Skin epidermis (tissue), 12 donors: Measurements from ENCODE around the gene VWA7.
"Not testable (repeated sequence)": the region's sequence is repeated elsewhere in the genome, so short reads cannot be mapped to it uniquely, and the experiment has no call there.

ENCODE experiments used
- H3K27ac ChIP-seq, 21 experiments: fragments of 200-600 bp; sonication (generic) in 11 of 21; one replicate each; pipeline ENCODE4 v1.5.0; 2020; ENCODE audit warnings: mild to moderate bottlenecking in 3 of 21, inconsistent platforms in 2 of 21, moderate library complexity in 2 of 21
- H3K4me3 ChIP-seq, 7 experiments: fragments of 200-600 bp; sonication (generic) in 2 of 7; one replicate each; pipeline ENCODE4 v1.5.0; 2020; ENCODE audit warnings: inconsistent platforms in 2 of 7, mild to moderate bottlenecking in 2 of 7, moderate library complexity in 1 of 7

VWA7 gene

DNA sequence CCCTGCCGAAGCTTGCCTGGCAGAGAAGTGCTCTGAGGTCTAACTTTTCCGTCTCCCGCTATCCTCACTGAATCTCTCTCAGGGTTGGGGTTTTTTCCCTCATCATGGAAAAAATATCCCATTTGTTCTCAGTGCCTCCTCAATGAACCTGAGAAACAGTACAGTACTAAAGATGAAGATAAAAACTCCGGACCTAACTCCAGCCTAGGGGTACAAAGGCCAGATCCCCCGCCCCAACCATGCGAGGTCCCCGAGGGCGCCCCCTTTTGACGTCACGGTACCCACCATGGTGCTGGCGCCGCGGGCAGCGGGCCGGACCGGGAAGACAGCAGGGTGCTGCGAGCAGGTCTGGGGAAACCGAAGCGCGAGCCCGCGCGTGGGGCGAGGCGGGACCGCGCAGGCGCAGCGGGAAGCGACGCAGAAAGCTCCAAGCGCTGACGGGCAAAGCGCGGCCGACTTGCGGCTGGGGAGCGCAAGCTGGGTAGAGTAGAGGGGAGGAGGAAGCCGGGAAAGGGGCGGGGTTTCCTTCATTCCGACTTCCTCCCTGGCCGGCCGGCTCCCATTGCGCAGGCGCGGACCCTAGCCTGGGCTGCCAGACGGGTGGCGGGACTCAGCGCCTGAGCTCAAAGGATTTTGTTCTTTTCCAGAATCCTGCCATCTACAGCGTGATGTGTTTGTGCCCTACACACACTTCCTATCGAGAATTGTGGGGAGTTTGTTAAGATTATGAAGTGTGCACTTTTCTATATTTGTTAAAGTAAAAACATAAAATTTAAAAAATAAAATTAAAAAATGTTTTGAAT is 29.5 kb upstream of the VWA7 start, which contains the start of gene LSM2:
LSM2 (minus strand) TSS at position 497 of the 803 bp plus-strand sequence; CDS start at position 288, 209 bp downstream.
- Histone ChIP-seq H3K4me3 (peak within 1 kb of the TSS; percentile 45 to 62 (median 55)), H3K27ac (peak within 1 kb of the TSS in 20 of 21 experiments; percentile 78 to 93 (median 91))

DNA sequence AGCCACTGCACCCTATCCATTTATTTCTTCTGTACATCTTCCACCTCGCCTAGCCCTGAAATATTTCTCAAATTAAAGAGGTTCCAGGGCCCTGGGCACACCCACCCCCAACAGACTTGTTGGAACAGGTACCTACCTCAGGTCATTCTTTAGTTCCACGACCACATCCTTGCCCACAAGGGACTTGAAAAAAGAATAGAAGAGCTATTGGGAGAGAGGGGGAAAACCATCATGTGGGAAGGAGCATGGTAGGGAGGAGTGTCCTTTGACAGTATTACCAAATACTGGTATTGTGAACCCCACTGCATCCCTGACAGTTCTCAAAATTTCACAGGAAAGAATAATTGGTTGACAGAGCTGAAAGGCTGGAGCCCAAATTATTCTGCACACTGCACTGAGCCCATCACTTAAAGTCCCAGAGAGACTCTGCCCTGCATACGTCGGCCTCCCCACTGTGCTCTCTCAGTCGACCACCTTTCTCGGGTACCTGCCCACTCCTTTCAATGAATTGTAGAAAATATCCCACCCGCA is 28.9 kb upstream of the VWA7 start:
- H3K4me3 ChIP-seq, result peak overlapping the region; percentile 45 to 62 (median 55)

DNA sequence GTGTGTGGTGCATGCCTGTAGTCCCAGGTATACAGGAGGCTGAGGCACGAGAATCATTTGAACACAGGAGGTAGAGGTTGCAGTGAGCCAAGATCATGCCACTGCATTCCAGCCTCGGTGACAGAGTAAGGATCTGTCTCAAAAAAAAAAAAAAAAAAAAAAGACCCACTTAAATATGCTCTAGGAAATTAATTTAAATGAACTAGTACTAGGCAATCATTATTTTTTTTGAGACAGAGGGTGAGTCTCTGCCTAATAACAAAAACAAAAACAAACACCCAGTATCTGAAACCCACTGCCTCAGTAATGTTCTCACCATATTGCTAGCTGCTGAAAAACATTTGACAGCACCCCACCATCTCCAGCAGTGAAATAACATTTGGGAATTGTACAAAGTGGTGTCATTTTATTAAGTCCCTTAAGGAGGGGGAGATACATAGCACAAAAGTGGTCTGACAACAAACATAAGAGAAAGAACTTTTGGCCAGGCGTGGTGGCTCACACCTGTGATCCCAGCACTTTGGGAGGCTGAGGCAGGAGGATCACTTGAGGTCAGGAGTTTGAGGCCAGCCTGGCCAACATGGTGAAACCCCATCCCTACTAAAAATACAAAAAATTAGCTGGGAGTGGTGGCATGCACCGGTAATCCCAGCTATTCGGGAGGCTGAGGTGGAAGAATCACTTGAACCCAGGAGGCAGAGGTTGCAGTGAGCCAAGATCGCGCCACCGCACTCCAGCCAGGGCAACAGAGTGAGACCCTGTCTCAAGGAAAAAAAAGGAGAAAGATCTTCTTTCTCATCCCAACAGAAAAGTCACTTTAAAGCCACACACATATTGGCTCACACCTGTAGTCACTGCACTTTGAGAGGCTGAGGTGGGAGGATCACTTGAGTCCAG is 24.2 kb upstream of the VWA7 start:
- H3K27ac ChIP-seq, result not testable (repeated sequence)

More for the DNA sequence above, 28.9 kb upstream of the VWA7 start:
- peak overlapping the region in 20 of 21 experiments; percentile 78 to 93 (median 91) for H3K27ac ChIP-seq

DNA sequence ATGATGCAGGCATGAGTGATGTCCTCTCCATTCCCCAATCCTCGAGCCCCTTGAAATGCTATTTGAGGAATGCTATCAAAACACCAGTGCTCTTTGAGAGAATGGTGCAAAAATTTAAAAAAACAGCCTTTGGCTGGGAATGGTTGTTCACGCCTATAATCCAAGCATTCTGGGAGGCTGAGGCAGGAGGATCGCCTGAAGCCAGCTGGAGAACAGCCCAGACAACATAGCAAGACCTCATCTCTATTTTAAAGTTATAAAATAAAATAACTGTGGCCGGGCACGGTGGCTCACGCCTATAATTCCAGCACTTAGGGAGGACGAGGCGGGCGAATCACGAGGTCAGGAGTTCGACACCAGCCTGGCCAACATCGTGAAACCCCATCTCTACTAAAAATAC is 22.7 kb upstream of the VWA7 start:
- Histone ChIP-seq H3K4me3 (no peak overlapping the region), H3K27ac (no peak overlapping the region)

More for the DNA sequence above, 24.2 kb upstream of the VWA7 start:
- not testable (repeated sequence) for H3K4me3 ChIP-seq

DNA sequence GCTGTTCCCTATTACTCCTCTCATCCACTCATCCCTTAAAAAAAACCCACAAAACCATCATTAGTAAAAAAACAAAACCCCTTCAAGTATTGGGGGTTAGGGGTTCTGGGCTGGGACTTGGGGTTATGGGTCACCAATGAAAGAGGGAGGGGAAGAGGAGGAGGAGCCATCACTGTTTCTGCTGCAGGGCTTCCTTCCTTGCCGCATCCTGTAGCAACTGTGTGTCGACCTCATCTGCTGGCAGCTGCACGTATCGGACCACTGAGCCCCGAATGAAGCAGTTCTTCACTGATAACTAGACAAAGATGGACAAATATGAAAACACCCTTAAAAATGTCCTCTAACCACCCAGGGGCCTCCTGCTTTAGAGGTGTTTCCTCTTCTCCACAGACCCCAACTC is 20.5 kb upstream of the VWA7 start:
- Histone ChIP-seq H3K4me3 (no peak overlapping the region), H3K27ac (peak overlapping the region in 15 of 21 experiments; percentile 10 to 100 (median 76))

DNA sequence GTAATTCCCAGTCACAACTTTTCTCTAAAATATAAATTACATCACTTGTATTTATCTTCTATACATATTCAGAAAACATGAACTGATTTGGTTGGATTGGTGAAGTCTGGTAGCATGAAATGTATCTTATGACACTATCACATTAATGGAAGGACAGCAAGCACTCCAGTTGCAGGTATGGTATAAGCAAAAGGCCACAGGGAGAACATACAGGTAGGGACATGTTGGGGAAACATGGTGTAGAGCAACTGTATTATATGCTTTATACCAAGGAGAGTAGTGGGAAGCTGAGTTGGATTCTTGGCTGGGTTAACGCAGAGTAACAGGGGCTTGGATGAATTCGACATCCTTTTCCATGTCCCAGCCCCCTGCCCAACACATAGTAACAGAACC is 19.9 kb upstream of the VWA7 start:
- H3K4me3 ChIP-seq, result no peak overlapping the region
- peak overlapping the region in 15 of 21 experiments; percentile 15 to 100 (median 95) for H3K27ac ChIP-seq

DNA sequence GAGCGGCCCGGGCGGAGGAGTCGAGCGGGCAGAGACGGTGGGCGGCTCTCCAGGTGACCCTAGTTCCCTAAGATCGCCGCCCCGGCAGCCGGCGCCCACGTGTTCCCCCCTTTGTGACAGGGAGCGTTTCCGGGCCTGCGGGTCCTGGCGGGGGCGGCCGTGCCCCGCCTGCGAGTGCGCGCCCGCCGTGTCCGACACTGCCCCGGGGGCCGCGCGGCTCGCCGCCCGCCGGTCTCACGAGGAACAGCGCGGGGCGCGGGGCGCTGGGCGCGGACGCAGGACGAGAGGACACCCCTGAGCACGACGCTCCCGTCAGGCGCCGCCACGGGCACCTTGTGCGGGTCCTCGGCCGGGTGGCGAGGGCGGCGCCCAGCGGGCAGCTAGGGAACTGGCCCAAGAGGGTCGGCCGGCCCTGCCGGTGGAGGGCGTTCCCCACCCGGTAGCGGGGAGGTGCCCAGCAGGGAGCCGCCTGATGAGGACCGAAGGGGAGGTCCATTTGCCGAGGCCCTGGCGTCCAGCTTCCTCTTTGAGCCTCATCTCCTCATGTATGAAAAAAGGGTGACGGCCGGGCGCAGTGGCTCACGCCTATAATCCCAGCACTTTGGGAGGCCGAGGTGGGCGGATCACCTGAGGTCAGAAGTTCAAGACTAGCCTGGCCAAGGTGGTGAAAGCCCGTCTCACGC is 18.6 kb upstream of the VWA7 start, which contains the start of gene VARS1:
VARS1 (minus strand) TSS at position 137 of the 683 bp plus-strand sequence. CDS start 535 bp downstream, outside the sequence.
- Histone ChIP-seq H3K27ac (peak within 1 kb of the TSS; percentile 90 to 100 (median 98)), H3K4me3 (peak within 1 kb of the TSS; percentile 74 to 92 (median 84))

DNA sequence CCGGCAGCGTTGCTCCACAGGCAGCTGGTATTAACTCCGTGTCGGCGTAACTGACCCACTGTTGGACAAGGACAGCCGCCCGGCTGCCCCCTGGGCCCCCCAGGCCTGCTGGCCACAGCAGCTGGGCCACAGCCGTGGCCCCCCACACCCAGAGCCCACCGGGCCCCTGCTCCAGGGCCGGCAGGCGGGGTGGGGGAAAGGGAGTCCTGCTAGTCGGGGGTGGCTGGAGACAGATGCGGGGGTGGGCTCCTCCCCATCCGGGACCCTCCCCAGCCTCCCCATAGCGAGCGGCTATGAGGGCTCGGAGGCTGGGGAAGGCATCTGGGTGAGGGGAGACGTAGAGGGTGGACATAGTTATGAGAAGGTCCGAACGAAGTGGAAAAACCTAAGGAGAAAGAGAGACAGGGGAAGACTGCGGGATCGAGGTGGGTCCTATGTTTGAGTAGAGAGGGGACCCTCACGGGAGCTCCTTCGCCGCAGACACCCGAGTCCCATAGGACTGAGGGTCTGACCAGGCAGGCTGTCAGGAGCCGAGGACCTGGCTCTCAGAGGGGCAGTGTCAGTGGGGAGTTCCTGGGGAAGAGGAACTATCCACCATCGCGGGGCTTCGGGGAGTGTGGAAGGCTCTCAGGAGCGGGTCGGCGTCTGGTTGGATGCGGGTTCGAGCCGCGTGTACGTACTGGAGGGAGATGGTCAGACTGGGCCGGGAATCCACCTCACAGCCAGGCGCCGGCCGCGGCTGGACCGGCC is 17.9 kb upstream of the VWA7 start:
- peak overlapping the region; percentile 74 to 92 (median 84) for H3K4me3 ChIP-seq
- peak overlapping the region; percentile 90 to 100 (median 98) for H3K27ac ChIP-seq

DNA sequence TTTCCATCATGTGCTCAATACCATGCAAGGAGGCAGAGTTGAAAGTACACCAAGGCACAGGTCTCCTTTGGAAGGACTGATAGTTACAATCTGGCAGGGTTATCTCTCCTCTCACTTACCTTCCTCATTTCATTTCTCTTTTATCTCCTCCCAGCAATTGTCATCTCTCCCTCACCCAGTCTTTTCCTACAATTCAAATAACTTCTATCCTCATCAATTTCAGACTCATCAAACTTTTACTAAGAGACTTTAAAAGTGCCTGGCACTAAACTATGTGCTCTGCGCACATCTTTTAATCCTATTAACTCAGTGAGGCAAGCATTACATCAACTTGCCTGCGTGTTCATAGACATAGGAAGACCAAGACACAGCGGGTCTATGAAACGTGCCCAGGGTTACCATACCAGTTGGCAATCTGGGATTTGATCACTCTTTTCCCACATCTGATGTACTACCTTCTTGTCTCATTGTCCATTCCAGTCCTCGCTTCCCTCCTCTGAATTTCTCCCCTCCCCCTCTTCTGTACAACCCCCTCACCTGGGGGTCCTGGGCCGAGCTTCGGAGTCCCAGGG is 17.3 kb upstream of the VWA7 start:
- peak overlapping the region; percentile 74 to 92 (median 84) for H3K4me3 ChIP-seq
- H3K27ac ChIP-seq, result peak overlapping the region; percentile 62 to 100 (median 98)

DNA sequence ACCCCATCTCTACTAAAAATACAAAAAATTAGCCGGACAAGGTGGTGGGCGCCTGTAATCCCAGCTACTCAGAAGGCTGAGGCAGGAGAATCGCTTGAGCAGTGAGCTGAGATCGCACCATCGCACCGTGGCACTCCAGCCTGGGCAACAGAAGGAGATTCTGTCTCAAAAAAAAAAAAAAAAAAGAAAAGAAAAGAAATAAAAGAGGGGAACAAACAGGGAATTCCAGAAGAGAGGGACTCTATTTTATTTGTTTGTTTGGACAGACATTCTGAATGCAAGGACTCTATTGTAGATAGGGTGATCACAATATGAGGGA is 16.8 kb upstream of the VWA7 start:
- Histone ChIP-seq H3K4me3 (peak overlapping the region in 1 of 7 experiments; percentile 84), H3K27ac (peak overlapping the region in 10 of 21 experiments; percentile 90 to 100 (median 98))

DNA sequence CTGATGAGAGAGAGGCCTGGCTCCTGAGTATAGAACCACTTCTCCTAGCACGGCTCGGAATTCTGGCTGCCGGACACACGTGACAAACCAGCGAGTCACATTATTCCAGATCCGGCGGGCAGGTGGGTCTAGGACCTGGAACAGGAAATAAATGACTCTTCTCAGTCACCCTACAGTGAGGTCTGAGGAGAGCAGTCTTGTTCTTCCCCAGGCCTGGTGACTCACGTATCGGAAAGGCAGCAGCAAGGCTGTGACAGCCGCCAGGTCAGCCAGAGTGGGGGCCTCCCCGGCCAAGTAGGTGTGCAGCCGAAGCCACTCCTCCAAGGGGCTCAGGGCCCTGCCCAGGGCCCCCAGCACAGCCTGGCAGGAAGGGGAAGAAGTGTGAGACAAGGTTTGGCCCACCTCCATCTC is 15.6 kb upstream of the VWA7 start:
- H3K4me3 ChIP-seq, result no peak overlapping the region
- H3K27ac ChIP-seq, result peak overlapping the region in 5 of 21 experiments; percentile 17 to 35 (median 29)

DNA sequence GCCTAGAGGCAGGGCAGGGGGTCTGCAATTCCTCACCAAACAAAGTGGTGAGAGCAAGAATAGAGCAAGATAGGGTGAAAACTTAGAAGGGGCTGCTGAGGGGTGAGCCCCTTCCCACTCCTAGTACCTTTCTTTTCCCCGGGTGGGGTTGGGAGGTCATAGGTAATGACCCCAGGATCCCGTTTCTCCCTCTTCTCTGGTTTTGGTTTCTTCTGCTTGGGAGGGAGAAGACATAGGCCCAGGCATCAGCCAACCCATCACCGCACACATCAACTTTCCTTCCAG is 14.9 kb upstream of the VWA7 start:
- H3K27ac ChIP-seq, result peak overlapping the region in 4 of 21 experiments; percentile 23 to 53 (median 42)

DNA sequence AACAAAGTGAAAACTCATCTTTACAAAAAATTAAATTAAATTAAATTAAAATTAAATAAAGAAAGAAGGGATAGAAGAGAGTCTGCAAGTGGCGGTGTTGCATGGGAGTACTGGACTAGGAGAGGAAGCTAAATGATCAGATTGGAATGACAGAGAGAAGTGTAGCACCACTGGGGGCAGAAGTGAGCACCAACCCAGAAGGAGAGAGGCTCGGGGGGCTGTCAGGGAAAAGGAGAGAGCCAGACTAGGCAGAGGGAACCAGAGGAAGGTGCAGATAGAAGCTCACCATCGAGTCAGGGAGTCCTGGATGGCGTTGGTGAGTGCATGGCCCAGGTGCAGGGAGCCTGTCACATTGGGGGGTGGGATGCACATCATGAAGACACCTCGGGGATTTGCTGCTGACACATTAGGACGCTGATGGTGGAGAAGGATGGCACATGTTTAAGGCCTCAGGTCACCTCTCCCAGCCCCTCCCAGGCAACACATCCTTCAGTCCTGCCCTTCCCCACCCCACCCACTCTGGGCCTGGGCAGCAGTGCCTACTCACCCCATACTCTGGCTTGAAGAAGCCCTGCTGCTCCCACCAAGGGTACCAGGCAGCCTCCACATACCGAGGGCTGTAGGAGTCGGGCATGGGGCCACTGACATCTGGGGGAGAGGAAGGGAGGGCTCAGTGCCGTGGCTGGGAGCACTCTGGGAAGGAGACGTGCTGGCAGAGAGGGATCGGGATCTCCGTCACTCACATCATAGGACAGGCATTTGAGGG is 14.4 kb upstream of the VWA7 start:
- no peak overlapping the region for H3K4me3 ChIP-seq
- H3K27ac ChIP-seq, result peak overlapping the region in 4 of 21 experiments; percentile 23 to 53 (median 42)

More for the DNA sequence above, 14.9 kb upstream of the VWA7 start:
- no peak overlapping the region for H3K4me3 ChIP-seq

DNA sequence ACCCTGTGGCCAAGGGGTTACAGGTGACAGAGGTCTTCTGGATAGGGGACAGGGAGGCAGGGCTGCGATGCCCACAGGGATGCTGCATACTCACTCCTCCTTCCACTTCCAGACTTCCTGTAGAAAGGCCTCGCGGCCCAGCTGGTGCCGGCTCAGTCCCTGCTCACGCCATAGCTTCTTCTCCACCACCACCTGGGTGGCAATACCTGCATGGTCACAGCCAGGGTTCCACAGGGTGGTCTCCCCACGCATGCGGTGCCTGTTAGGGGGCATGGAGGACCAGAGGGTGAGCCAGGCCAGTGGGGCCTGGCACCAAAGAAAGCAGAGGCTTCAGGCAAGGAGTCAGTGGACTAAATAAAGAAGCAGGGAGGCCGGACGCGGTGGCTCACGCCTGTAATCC is 8.3 kb upstream of the VWA7 start:
- no peak overlapping the region for H3K27ac ChIP-seq
- H3K4me3 ChIP-seq, result no peak overlapping the region

DNA sequence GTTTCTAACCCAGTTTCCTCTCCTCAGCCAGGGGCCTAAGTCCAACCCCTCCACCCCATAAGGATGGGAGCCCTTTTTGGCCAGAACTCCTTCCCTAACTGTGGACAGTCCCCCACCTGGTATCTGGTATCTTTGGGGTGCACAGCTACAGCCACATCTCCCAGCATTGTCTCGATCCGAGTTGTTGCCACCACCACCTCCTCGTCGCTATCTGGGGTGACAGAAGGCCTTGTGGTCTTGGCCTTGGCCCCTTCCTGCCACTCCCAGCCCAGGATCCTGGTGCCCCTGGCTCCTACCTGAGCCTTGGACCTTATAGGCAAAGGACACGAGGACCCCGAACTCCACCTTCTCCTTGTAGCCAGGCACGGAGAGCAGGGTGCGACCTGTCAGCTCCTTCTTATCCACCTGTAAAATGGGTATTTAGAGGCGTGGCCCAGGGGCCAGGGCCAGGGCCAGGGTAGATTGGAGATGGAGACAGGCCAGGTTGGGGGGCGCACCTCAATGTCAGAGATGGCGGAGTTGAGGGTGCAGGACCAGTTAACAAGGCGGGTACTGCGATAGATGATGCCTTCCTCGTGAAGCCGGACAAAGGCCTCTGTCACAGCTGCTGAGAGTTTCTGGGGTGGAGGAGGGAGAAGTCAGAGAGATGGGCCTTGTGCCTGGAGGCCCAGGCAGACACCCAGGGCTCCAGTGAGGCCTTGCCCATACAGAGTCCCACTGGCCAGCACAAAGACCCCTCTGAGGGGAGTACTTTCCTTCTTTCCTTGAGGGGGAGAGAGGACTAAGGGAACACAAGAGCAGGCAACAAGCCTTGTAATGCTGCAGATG is 7.2 kb upstream of the VWA7 start:
- H3K4me3 ChIP-seq, result no peak overlapping the region
- H3K27ac ChIP-seq, result no peak overlapping the region

DNA sequence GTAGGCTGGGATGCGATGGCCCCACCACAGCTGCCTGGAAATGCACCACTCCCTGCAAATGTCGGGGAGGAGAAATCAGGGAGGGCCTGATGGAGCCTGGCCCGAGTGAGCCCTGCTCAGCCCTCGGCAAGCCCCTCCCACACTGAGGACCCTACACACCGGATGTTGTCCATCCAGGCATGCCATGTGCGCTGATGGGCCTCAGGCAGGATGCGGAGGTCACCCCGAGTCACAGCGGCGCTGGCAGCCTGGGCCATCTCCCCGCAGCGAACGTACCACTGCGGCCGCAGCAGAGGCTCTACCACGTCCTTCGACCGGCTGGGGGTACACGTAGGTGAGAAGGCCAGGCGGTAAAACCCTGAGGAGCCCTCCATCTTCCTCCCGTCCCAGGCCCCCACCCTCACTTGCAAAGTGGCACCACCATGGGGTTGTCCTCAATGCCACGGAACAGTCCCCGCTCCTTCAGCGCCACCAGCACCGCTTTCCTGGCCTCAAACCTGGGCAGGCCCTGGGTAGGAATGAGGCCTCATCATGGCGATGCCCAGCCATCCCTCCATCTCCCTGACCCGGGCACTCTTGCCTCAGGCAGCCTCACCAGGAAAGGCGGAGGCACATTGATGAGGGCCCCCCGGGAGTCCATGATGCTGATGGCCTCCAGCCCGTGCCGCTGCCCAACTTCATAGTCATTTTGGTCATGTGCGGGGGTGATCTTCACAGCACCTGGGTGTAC is 5.2 kb upstream of the VWA7 start:
- Histone ChIP-seq H3K27ac (no peak overlapping the region), H3K4me3 (no peak overlapping the region)
